Immature natural killer cell (primary cell): ENCODE results near the gene HBEGF. TPM values are rescaled to one million over a fixed set of nuclear protein-coding genes. Genes with fewer than 3 reads are reported as not detected.
A peak's percentile ranks its signal among the peaks of the same experiment; 100 is the strongest.

ENCODE experiments used
- DNase-seq, 3 donors: peaks; one replicate each; pipeline ENCODE4 v3.0.0; 2022; ENCODE audit warnings: mixed read lengths in 1 of 3
- H3K27ac Mint-ChIP-seq, 6 donors: one replicate each; pipeline ENCODE4 v1.8.0; 2020; ENCODE audit warnings: mixed read lengths in 6 of 6, mild to moderate bottlenecking in 5 of 6, inconsistent platforms in 4 of 6, moderate library complexity in 3 of 6
- H3K27me3 Mint-ChIP-seq, 3 donors: one replicate each; pipeline ENCODE4 v1.8.0; 2020 to 2021; ENCODE audit warnings: low read depth in 3 of 3, mild to moderate bottlenecking in 3 of 3, mixed read lengths in 3 of 3, moderate library complexity in 3 of 3, inconsistent platforms in 1 of 3
- H3K36me3 Mint-ChIP-seq, 3 donors: one replicate each; pipeline ENCODE4 v1.8.0; 2020; ENCODE audit warnings: mixed read lengths in 3 of 3, inconsistent platforms in 2 of 3, mild to moderate bottlenecking in 2 of 3
- H3K4me1 Mint-ChIP-seq, 2 donors: one replicate each; pipeline ENCODE4 v1.8.0; 2020; ENCODE audit warnings: inconsistent platforms in 2 of 2, mild to moderate bottlenecking in 2 of 2, mixed read lengths in 2 of 2, moderate library complexity in 1 of 2
- H3K4me3 Mint-ChIP-seq, 5 donors: one replicate each; pipeline ENCODE4 v1.8.0; 2020; ENCODE audit warnings: mild to moderate bottlenecking in 5 of 5, mixed read lengths in 5 of 5, inconsistent platforms in 3 of 5, moderate library complexity in 3 of 5
- H3K9me3 Mint-ChIP-seq, 6 donors: one replicate each; pipeline ENCODE4 v1.8.0; 2020; ENCODE audit warnings: mild to moderate bottlenecking in 6 of 6, mixed read lengths in 6 of 6, inconsistent platforms in 4 of 6, moderate library complexity in 3 of 6
- polyA plus RNA-seq, 3 donors: library from polyadenylated mRNA; unstranded; fragments of 300-500 nt; fragmentation: Illumina TruSeq; gene quantifications; one replicate each; pipeline ENCODE4 v1.2.3, GENCODE V29; 2021

The HBEGF gene
- polyA plus RNA-seq, 3 donors from 2014 or later: 0.80 to 2.2 TPM; not detected in 1

- H3K4me1 Mint-ChIP-seq: peaks cover 3 to 6% of the 10 kb centered on the region in 2 donors
- H3K9me3 Mint-ChIP-seq: no peaks in the 10 kb centered on the region
- H3K36me3 Mint-ChIP-seq: no peaks in the 10 kb centered on the region
- no peak overlapping the region for H3K4me3 Mint-ChIP-seq
- no peak for DNase-seq
- H3K27me3 Mint-ChIP-seq: peaks cover 0 to 8% (median 4%) of the 10 kb centered on the region in 3 donors
- H3K27ac Mint-ChIP-seq: no peak overlapping the region
Observed at GRCh38 chr5:140366589-140367255, 20.3 kb upstream of the HBEGF start.

- H3K4me1 Mint-ChIP-seq: peaks cover 3 to 6% of the 10 kb centered on the region in 2 donors
- no peak for DNase-seq
- H3K4me3 Mint-ChIP-seq: no peak overlapping the region
- H3K9me3 Mint-ChIP-seq: no peaks in the 10 kb centered on the region
- peaks cover 0 to 8% (median 4%) of the 10 kb centered on the region in 3 donors for H3K27me3 Mint-ChIP-seq
- H3K27ac Mint-ChIP-seq: no peak overlapping the region
- no peaks in the 10 kb centered on the region for H3K36me3 Mint-ChIP-seq
Observed at GRCh38 chr5:140365941-140366340, 19.5 kb upstream of the HBEGF start.

- H3K9me3 Mint-ChIP-seq: no peaks in the 10 kb centered on the region
- no peak overlapping the region for H3K4me3 Mint-ChIP-seq
- no peak overlapping the region for H3K27ac Mint-ChIP-seq
- DNase-seq: no peak
- H3K4me1 Mint-ChIP-seq: peaks cover 3 to 6% of the 10 kb centered on the region in 2 donors
- H3K27me3 Mint-ChIP-seq: peaks cover 0 to 8% (median 4%) of the 10 kb centered on the region in 3 donors
- no peaks in the 10 kb centered on the region for H3K36me3 Mint-ChIP-seq
Observed at GRCh38 chr5:140365282-140365681, 18.9 kb upstream of the HBEGF start.

GRCh38 chr5:140364472-140364765, 18.0 kb upstream of the HBEGF start:
- Mint-ChIP-seq H3K27ac (no peak overlapping the region), H3K4me1 (peaks cover 3 to 6% of the 10 kb centered on the region in 2 donors), H3K27me3 (peaks cover 0 to 8% (median 3%) of the 10 kb centered on the region in 3 donors), H3K4me3 (no peak overlapping the region), H3K36me3 (no peaks in the 10 kb centered on the region), H3K9me3 (no peaks in the 10 kb centered on the region)
- no peak for DNase-seq

- H3K9me3 Mint-ChIP-seq: no peaks in the 10 kb centered on the region
- H3K36me3 Mint-ChIP-seq: no peaks in the 10 kb centered on the region
- H3K27ac Mint-ChIP-seq: no peak overlapping the region
Observed at GRCh38 chr5:140363631-140364471, 17.4 kb upstream of the HBEGF start.

GRCh38 chr5:140362875-140363630, 16.6 kb upstream of the HBEGF start:
- no peaks in the 10 kb centered on the region for H3K36me3 Mint-ChIP-seq
- H3K27me3 Mint-ChIP-seq: peaks cover 0 to 10% (median 0%) of the 10 kb centered on the region in 3 donors
- H3K27ac Mint-ChIP-seq: peak overlapping the region in 1 of 6 donors; percentile 40
- DNase-seq: peak; percentile 62 to 68 (median 64)
- peak overlapping the region in 4 of 5 donors; percentile 70 to 73 (median 71) for H3K4me3 Mint-ChIP-seq
- peaks cover 3 to 6% of the 10 kb centered on the region in 2 donors for H3K4me1 Mint-ChIP-seq
- no peaks in the 10 kb centered on the region for H3K9me3 Mint-ChIP-seq

More at GRCh38 chr5:140363631-140364471, 17.4 kb upstream of the HBEGF start:
- peak overlapping the region in 1 of 5 donors; percentile 29 for H3K4me3 Mint-ChIP-seq
- peaks cover 0 to 8% (median 0%) of the 10 kb centered on the region in 3 donors for H3K27me3 Mint-ChIP-seq
- DNase-seq: no peak
- H3K4me1 Mint-ChIP-seq: peaks cover 3 to 6% of the 10 kb centered on the region in 2 donors

GRCh38 chr5:140362311-140362710, 15.9 kb upstream of the HBEGF start:
- no peak overlapping the region for H3K27ac Mint-ChIP-seq
- peaks cover 10 to 14% of the 10 kb centered on the region in 2 donors for H3K4me1 Mint-ChIP-seq
- H3K9me3 Mint-ChIP-seq: no peaks in the 10 kb centered on the region
- DNase-seq: no peak
- no peak overlapping the region for H3K4me3 Mint-ChIP-seq
- no peaks in the 10 kb centered on the region for H3K36me3 Mint-ChIP-seq
- peaks cover 2 to 12% (median 3%) of the 10 kb centered on the region in 3 donors for H3K27me3 Mint-ChIP-seq

GRCh38 chr5:140361901-140362300, 15.5 kb upstream of the HBEGF start:
- Mint-ChIP-seq H3K9me3 (no peaks in the 10 kb centered on the region), H3K27me3 (peaks cover 2 to 12% (median 3%) of the 10 kb centered on the region in 3 donors), H3K27ac (peak overlapping the region in 1 of 6 donors; percentile 14), H3K36me3 (no peaks in the 10 kb centered on the region), H3K4me3 (no peak overlapping the region), H3K4me1 (peaks cover 12 to 14% of the 10 kb centered on the region in 2 donors)
- DNase-seq: no peak

GRCh38 chr5:140360681-140361479, 14.5 kb upstream of the HBEGF start:
- DNase-seq: no peak
- H3K36me3 Mint-ChIP-seq: no peaks in the 10 kb centered on the region
- H3K27ac Mint-ChIP-seq: peak overlapping the region in 1 of 6 donors; percentile 45
- H3K4me3 Mint-ChIP-seq: no peak overlapping the region
- peaks cover 2 to 12% (median 3%) of the 10 kb centered on the region in 3 donors for H3K27me3 Mint-ChIP-seq
- peaks cover 12 to 14% of the 10 kb centered on the region in 2 donors for H3K4me1 Mint-ChIP-seq
- H3K9me3 Mint-ChIP-seq: no peaks in the 10 kb centered on the region

GRCh38 chr5:140360101-140360500, 13.7 kb upstream of the HBEGF start, which contains the start of gene SLC4A9:
SLC4A9 (plus strand) TSS chr5:140360194; CDS start chr5:140360237, 43 bp downstream.
- no peaks in the 10 kb centered on the region for H3K9me3 Mint-ChIP-seq
- H3K27me3 Mint-ChIP-seq: peaks cover 2 to 12% (median 3%) of the 10 kb centered on the region in 3 donors
- H3K36me3 Mint-ChIP-seq: no peaks in the 10 kb centered on the region
- H3K4me1 Mint-ChIP-seq: peaks cover 12 to 14% of the 10 kb centered on the region in 2 donors
- no peak within 1 kb of the TSS for H3K4me3 Mint-ChIP-seq
- H3K27ac Mint-ChIP-seq: peak within 1 kb of the TSS in 1 of 6 donors; percentile 45
- DNase-seq: no peak

GRCh38 chr5:140358738-140359310, 12.4 kb upstream of the HBEGF start:
- Mint-ChIP-seq H3K27ac (no peak overlapping the region), H3K9me3 (no peaks in the 10 kb centered on the region), H3K4me3 (no peak overlapping the region), H3K27me3 (peaks cover 2 to 10% (median 3%) of the 10 kb centered on the region in 3 donors), H3K36me3 (no peaks in the 10 kb centered on the region), H3K4me1 (peaks cover 12 to 14% of the 10 kb centered on the region in 2 donors)
- no peak for DNase-seq

GRCh38 chr5:140357726-140358093, 11.3 kb upstream of the HBEGF start:
- Mint-ChIP-seq H3K27me3 (peaks cover 2 to 6% (median 5%) of the 10 kb centered on the region in 3 donors), H3K4me1 (peaks cover 8 to 9% of the 10 kb centered on the region in 2 donors), H3K9me3 (no peaks in the 10 kb centered on the region), H3K36me3 (no peaks in the 10 kb centered on the region), H3K27ac (peak overlapping the region in 3 of 6 donors; percentile 24 to 74 (median 57)), H3K4me3 (peak overlapping the region; percentile 24 to 80 (median 77))
- peak; percentile 54 to 66 (median 60) for DNase-seq
